OCI-LY7 (cell line): ENCODE results near the gene AMPD2.

Experiments
- CTCF ChIP-seq: fragments of 200-600 bp; sonication (generic); conservative IDR thresholded peaks from 2 replicates; pipeline ENCODE4 v1.5.1; 2014; ENCODE audit warnings: mild to moderate bottlenecking, antibody characterized with exemption, low read length, moderate library complexity, mixed read lengths
- EZH2phosphoT487 ChIP-seq: fragments of 200-600 bp; sonication (generic); IDR thresholded peaks from 2 replicates; pipeline ENCODE4 v1.6.1; 2018; ENCODE audit warnings: low read depth, borderline replicate concordance, mild to moderate bottlenecking, mixed run types, antibody characterized with exemption, low read length, moderate library complexity, mixed read lengths

- TF ChIP-seq CTCF, result no peak
- no peak for TF ChIP-seq EZH2phosphoT487
Measured at GRCh38 chr1:109639841-109640184, 20.2 kb downstream of the AMPD2 start.
